HG02840 (cell line): Measurements from ENCODE around the gene UTRN.

Source experiments
- ATAC-seq: cut with Tn5 transposase; IDR thresholded peaks from one replicate; pipeline ENCODE4 v1.9.1; 2021; ENCODE audit warnings: mild to moderate bottlenecking, moderate library complexity, moderate number of reproducible peaks; ENCODE audit not compliant: unreplicated experiment, low FRiP score

Gene UTRN

GRCh38 chr6:144307880-144308279, 22.7 kb downstream of the UTRN start:
- no peak for ATAC-seq

- no peak for ATAC-seq
These were observed 25.6 kb downstream of the UTRN start for GRCh38 chr6:144310765-144311164.

DNA sequence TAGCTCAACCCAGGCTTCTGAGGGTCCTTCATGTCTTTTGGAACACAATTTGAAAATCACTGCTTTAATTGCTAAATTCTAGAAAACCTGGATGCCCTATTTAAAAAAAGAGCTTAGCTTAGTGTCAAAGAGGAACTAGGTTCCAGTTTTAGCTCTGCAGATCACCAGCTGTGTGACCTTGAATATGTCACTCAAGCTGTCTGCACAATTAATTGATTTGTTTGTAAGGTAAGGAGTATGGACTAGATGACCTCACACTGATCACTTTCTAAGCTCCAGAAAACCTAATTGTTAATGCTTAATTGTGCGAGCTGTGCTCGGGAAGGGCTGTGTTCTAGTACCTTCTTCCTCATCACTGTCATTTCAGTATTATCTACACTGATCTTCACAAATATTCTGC, 26.2 kb downstream of the UTRN start:
- no peak for ATAC-seq

DNA sequence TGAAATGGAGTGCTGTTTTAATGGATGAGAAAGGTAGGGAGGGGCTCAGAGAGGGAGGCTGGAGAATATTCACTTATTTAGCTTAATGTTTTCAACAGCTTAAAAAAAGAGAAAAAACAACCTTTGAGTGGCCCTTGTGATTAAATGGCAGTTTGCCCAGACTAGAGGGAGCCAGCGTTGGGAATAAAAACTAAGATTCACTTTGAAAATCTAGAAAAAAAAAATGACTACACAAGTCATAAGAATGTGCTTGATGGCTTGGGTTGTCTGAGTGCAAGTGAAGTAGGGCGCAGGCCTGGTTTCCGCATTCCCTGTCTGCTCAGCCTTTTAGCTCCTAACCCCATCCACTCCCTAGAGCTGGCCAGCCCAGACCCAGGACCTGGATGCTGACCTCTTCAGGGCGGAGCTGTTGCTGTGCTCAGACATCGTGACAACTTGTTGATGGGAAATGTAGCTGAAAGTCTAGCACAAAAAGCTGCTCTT, 28.9 kb downstream of the UTRN start:
- ATAC-seq, result no peak

DNA sequence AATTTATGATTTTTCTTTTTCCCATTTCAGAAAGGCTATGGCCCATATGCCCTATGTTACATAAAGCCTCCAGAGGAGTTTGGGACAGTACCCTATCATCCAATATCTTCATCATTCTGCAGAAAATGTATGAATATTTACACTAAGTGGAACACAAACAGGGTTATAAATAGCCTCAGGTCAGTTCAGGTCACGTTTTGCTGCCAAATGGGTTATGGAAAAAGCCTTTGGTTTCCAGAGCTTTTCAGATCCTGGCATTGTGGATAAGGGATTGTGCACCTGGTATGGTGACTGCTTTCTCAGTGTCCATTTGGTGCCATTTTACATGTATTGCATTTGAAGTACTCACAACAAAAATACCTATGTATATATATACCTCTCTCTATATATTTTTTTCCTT, 29.4 kb downstream of the UTRN start:
- ATAC-seq, result no peak

DNA sequence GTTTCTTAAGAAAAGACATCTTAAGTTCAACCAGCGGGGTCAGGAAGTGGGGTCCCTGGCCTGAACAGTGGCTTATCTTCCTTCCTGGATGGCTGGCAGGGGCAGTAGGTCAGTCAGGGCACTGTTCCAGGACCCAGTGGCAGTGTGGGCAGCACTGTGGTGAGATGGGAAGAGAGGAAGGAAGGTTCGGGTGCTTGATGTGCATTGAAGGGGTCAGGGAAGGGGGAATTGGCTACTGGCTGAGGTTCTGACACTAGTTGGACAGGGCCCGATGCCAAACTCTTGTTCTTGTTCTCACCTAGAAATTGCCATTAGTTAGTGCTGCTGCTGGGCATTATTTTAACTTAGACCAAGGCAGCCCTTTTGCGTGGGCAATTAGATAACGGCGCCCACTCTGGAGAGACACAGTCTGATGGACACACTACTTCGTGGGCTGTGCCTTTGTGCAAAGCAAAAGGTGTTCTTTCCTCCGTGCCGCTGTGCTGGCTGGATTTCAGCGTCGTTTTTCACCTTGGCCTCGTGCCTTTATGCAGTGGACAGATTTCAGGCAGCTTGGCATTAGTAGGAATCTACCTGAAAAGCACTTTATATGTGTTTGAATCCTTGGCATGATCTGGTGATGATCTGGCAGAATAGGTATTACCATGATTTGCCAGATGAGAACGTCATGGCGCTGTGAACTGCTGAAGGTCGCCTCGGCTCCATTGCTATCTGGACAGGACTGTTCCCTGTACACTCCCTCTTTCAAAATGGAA, 30.3 kb downstream of the UTRN start:
- ATAC-seq, result no peak

DNA sequence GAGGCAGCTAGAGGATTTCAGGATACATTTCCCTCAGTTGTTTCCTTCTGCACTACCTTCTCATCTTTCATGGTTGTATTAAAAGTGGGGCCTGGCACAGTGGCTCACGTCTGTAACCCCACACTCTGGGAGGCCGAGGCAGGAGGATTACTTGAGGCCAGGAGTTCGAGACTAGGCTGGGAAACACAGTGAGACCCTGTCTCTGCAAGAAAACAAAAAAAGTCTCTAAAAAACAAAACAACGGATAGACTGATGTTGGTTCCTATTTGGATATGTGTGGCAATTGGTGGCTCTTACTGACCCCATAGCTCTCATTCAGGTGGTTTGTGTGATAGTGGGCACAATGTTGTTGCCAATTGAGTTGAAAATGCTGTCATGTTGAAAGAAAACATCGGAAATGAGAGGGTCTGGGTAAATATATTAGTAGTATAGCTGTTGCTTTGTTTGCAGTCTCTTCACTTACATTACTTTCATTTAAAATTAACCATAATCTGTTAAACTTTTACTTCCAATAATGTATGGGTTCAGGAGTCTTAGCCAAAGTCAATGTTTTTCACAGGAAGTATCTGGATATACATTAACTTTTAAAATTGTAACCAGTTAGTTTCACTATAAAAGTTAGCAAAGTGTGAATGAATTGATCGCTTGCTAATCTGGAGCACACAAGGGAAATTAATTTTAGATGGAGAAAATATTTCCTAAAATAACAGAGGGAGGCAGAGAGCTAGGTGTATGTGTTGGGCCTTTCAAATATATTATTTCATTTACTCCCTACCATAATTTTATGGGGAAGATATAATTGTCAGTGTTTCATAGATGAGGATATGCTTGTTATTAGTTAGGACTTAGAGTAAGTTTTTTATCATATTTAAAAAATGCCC, 31.1 kb downstream of the UTRN start:
- ATAC-seq, result peak; percentile 57

DNA sequence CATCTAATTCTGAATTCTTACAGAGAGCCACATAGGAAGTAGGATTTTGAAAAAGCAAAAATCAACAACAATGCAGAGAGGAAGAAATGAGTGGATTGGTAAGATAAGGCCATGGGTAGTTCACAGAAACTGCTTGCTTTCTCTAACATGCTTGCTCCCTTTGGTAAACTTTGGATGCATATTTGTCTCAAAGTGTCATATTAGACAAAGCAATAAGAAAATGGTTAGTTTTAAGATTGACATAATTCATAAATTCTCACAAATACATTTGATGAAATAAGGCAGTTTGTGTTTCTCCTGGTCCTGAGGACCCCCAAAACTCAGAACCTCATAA, 31.7 kb downstream of the UTRN start:
- ATAC-seq, result no peak

- ATAC-seq, result no peak
These were observed 32.6 kb downstream of the UTRN start for GRCh38 chr6:144317736-144318135.

GRCh38 chr6:144319211-144319610, 34.1 kb downstream of the UTRN start:
- ATAC-seq, result no peak

DNA sequence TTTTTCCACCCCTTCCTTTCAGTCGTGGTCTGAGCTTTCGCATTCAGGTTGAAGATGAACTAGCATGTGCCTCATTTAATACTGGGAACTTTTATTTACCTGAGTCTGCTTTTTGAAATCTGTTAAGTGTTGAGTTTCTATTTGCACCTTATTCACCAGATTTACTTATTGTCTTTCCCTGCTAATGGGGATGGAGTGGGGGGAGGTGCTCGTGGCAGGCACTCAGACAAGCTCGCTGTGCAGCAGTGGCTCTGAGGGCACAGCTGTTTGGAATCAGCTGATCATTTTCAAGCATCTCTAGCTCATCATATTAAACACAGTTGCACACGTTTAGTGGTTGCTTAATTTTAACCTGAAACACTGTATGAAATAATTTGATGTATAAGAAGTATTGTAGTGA, 35.6 kb downstream of the UTRN start:
- no peak for ATAC-seq

- ATAC-seq, result no peak
These were observed 36.9 kb downstream of the UTRN start for GRCh38 chr6:144321839-144322591.

DNA sequence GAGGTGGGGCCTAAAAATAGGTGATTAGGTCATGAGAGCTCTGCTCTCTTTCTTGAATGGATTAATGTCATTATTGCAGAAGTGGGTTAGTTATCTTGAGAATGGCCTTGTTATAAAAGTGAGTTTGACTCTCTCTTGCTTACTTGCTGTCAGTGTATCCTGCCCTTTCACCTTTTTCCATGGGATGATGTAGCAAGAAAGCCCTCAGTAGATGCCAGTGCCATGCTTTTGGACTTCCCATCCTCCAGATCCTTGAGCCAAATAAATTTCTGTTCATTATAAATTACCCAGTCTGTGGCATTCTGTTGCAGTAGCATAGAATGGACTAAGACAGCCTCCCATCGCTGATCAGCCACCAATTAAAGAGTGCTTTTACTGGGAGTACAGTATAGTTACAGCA, 40.1 kb downstream of the UTRN start:
- ATAC-seq, result no peak

- ATAC-seq, result no peak
These were observed 41.3 kb downstream of the UTRN start for GRCh38 chr6:144326393-144326792.

- no peak for ATAC-seq
These were observed 41.9 kb downstream of the UTRN start for GRCh38 chr6:144327081-144327480.

- ATAC-seq, result no peak
These were observed 45.2 kb downstream of the UTRN start for GRCh38 chr6:144330017-144330987.

DNA sequence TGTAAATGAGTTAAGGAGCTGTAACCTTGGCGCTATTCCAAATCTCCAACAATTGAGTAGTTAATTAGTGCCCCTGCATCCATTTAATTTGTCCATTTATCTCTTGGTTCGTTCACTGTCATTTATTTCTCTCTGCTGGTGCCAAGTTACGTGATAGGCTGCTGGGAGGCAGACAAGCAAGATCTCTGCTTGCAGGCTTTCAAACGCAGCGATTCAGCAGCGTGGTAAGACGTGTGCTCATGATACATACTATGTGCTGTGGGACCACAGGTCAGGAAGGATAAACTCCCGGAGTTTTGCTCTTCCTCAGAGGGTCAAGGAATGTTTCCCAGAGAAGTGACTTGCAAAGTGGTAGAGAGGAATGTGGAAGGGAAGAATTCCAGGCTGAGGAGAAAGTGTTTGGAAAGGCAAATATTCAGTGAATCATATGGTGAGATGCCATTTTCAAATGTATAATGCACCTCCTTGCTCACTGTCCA, 46.4 kb downstream of the UTRN start:
- ATAC-seq, result no peak

GRCh38 chr6:144332177-144332576, 47.0 kb downstream of the UTRN start:
- no peak for ATAC-seq

DNA sequence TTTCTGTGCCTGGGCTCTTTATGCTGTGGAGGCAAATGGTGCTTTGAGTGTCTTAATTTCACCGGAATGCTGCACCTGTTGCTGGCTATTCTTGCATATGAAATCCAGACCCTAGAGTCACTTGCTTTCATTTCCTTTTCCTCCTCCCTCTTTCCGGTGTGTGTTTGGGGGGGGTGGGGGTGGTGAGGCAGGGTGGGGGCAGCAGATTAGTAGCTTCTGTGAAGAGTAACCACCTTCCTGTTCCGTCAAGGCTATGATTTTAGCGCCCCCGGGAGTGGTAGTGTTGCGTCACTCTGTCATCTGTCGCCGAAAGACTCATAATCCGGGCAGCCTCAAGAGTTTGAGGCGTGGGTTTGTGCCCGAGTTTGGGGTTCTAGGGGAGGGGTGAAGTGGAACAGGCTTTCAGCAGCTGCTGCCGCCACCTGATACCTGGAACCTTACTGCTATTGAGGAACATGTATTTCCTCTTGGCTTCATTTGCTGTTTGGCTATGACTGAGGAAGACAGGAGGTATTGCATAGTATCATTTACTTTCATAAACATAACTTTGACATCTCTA, 49.1 kb downstream of the UTRN start:
- ATAC-seq, result peak; percentile 59
